NCI-H526 treated with DMSO at 0.1 percent for 48 hours (cell line): ENCODE data around the gene CST8.

Experiments used
- DNase-seq: peaks from one replicate; lab custom pipeline; 2025; lab: John Stamatoyannopoulos, UW

The CST8 gene

GRCh38 chr20:23524146-23524545 lies 33.2 kb downstream of the CST8 start:
- DNase-seq = no peak

- DNase-seq = no peak
Measured at GRCh38 chr20:23526850-23527249, 35.9 kb downstream of the CST8 start.

- no peak for DNase-seq
Measured at GRCh38 chr20:23528867-23529431, 38.0 kb downstream of the CST8 start.

- no peak for DNase-seq
Measured at GRCh38 chr20:23530937-23531567, 40.1 kb downstream of the CST8 start.

- no peak for DNase-seq
Measured at GRCh38 chr20:23532533-23532932, 41.6 kb downstream of the CST8 start.

GRCh38 chr20:23533161-23533560 lies 42.2 kb downstream of the CST8 start:
- DNase-seq = no peak

GRCh38 chr20:23534801-23535593 lies 44.1 kb downstream of the CST8 start:
- DNase-seq = no peak

GRCh38 chr20:23536328-23536974 lies 45.5 kb downstream of the CST8 start:
- DNase-seq = no peak

- no peak for DNase-seq
Measured at GRCh38 chr20:23537030-23537429, 46.1 kb downstream of the CST8 start.

GRCh38 chr20:23540624-23541023 lies 49.7 kb downstream of the CST8 start:
- no peak for DNase-seq

GRCh38 chr20:23541330-23541729 lies 50.4 kb downstream of the CST8 start:
- no peak for DNase-seq

GRCh38 chr20:23541776-23542175 lies 50.9 kb downstream of the CST8 start:
- DNase-seq = no peak

GRCh38 chr20:23542801-23543200 lies 51.9 kb downstream of the CST8 start:
- DNase-seq = no peak

GRCh38 chr20:23544133-23544532 lies 53.2 kb downstream of the CST8 start:
- DNase-seq = no peak
